LNCaP clone FGC (cell line): Measurements from ENCODE around the gene ASPG.

Source experiments
- DNase-seq: peaks from one replicate; pipeline ENCODE4 v3.0.0-alpha.2; 2011; ENCODE audit warnings: low read depth
- H3K4me3 ChIP-seq: 2 replicates; pipeline ENCODE4 v1.5.1; 2011; ENCODE audit warnings: mild to moderate bottlenecking, low read depth, low read length, control low read depth
- CTCF ChIP-seq: IDR thresholded peaks from 2 replicates; pipeline ENCODE4 v1.5.1; 2012; ENCODE audit warnings: mild to moderate bottlenecking; ENCODE audit not compliant: control insufficient read depth, insufficient read depth; ENCODE audit errors: extremely low read depth

The ASPG gene

DNA sequence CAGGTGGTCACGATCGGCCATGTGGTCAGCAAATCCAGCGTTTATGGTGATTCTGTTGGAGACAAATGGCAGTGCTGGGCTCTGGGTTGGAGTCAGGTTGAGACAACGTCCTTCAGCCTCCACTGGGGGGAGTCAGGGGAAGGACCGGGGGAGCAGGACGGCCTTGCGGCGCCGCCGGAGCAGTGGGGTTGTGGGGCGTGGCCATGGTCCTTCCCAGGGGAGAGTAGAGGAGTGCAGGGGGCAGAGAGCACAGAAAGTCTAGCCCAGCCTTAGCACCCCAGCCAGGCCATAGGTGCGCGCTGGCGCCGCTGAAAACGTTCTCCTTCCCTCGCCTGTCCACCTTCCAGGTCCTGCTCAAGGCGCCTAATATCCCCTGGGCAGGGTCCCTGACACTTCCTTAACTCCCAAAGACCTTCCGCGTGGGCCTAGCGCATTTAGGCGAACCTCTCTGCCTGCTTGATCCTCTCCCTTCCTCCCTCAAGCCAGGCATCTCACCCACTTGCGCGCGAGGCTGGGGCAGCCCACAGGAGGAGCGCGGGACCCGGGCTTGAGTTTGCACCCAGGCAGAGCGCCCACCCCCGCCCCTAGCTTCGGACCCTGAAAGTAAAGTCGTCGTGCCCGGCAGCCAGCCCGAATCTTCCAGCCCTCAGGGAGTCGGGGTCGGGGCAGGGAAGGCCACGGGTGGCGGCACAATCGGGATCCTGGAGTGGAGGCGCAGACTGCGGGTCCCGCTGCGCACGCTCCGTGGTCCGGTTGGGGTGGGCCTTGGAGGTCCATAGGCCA lies 49.8 kb downstream of the ASPG start:
- TF ChIP-seq CTCF = peak; percentile 45

GRCh38 chr14:104135904-104136471 lies 50.5 kb downstream of the ASPG start:
- no peak overlapping the region for H3K4me3 ChIP-seq
- DNase-seq = no peak
- no peak for TF ChIP-seq CTCF

More for the DNA sequence above, 49.8 kb downstream of the ASPG start:
- DNase-seq = no peak
- H3K4me3 ChIP-seq = no peak overlapping the region

DNA sequence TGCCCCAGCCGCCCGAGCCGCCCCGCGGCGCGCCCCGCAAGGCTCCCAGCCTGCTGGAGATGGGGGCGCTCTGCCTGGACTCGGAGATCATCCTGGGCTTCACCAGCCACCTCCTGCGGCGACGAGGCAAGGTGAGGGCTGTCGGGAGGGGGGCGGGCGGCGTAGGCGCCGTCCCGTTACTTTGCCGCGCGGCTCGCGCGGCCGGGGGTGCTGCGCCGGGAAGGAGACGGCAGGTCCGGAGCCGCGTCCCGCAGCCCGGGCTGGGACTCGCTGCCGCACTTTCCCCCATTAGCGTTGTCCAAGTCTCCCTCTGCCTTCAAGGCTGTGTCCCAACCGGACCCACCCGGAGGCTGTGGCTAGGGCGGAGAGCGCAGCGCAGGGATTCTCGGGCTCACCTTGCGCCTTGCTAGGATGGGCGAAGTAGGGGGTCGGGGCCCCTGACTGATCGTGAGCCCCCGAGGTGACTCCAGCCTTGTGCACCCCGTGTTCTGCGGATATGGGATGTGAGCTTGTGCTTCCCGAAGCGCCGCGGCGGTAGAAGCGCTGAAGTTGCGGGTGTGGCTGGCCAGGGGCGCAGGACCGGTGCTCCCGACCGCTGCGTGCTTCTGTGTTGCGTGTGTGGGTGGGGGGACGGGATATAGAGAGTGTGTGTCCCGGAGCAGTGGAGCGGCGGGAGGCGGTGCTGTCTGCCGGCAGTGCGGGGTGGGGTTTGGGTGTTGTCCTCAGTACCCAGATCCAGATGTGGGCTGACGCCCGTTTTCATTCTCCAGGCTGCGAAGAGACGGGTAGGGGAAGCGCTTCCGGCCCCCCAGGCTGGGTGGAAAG lies 51.2 kb downstream of the ASPG start:
- no peak overlapping the region for H3K4me3 ChIP-seq
- DNase-seq = no peak
- no peak for TF ChIP-seq CTCF

GRCh38 chr14:104137297-104138097 lies 52.0 kb downstream of the ASPG start:
- DNase-seq = no peak
- peak overlapping the region; percentile 41 for H3K4me3 ChIP-seq
- TF ChIP-seq CTCF = peak; percentile 96

GRCh38 chr14:104138098-104138717 lies 52.7 kb downstream of the ASPG start, which contains the start of gene KIF26A:
Gene KIF26A, plus strand, starts transcription at chr14:104138587. Its CDS starts 136 bp downstream, at chr14:104138723.
- no peak for DNase-seq
- H3K4me3 ChIP-seq = peak within 1 kb of the TSS; percentile 41
- TF ChIP-seq CTCF = no peak
